IMR-90 (cell line): ENCODE data around the gene OGFOD3. TPM values are rescaled to one million over a fixed set of nuclear protein-coding genes. Genes with fewer than 3 reads are reported as not detected.
A peak's percentile ranks its signal among the peaks of the same experiment; 100 is the strongest.

Experiments
- ATAC-seq: fragments of 200-7000 bp; cut with Tn5 transposase; 2 replicates; pipeline ENCODE4 v1.9.1; 2020; ENCODE audit warnings: low read depth, mild to moderate bottlenecking, moderate library complexity
- BruUV-seq: library from RNA; stranded (reverse); fragments of 400-500 nt; replicated peaks from 2 replicates; lab custom pipeline; 2021; lab: Mats Ljungman, UMichigan
- CTCF ChIA-PET: fragments of 300-600 bp; formaldehyde crosslinking; extraction: SDS; loops from one replicate; lab custom pipeline; 2021; ENCODE audit warnings: antibody characterized with exemption; lab: Yijun Ruan, JAX
- POLR2A ChIA-PET: fragments of 300-600 bp; sonication (Branson Sonifier 250); formaldehyde crosslinking; loops from one replicate; lab custom pipeline; 2022; ENCODE audit warnings: antibody characterized with exemption; ENCODE audit not compliant: unreplicated experiment; lab: Charles Lee
- DNase-seq: peaks from one replicate; pipeline ENCODE4 v3.0.0; 2013
- H2AFZ ChIP-seq: replicated peaks from 2 replicates; pipeline ENCODE3; 2013; ENCODE audit warnings: low read length, mild to moderate bottlenecking; ENCODE audit not compliant: poor library complexity
- H2AK5ac ChIP-seq: 2 replicates; pipeline ENCODE4 v1.6.1; 2013; ENCODE audit warnings: low read depth, low read length, inconsistent platforms
- H2AK9ac ChIP-seq: replicated peaks from 2 replicates; pipeline ENCODE3; 2013; ENCODE audit warnings: mild to moderate bottlenecking, low read depth, low read length, moderate library complexity; ENCODE audit not compliant: poor library complexity
- H2BK120ac ChIP-seq: 2 replicates; pipeline ENCODE4 v1.6.1; 2013; ENCODE audit warnings: low read depth, low read length, inconsistent platforms
- H2BK15ac ChIP-seq: 3 replicates; pipeline ENCODE4 v1.6.1; 2013; ENCODE audit warnings: low read depth, low read length, inconsistent platforms
- H2BK20ac ChIP-seq: 2 replicates; pipeline ENCODE4 v1.6.1; 2013; ENCODE audit warnings: low read depth, mild to moderate bottlenecking, inconsistent platforms, low read length, moderate library complexity
- H2BK5ac ChIP-seq: 2 replicates; pipeline ENCODE4 v1.6.1; 2013; ENCODE audit warnings: mild to moderate bottlenecking, low read depth, low read length, inconsistent platforms; ENCODE audit not compliant: poor library complexity, severe bottlenecking
- H3K14ac ChIP-seq: replicated peaks from 2 replicates; pipeline ENCODE4 v1.6.1; 2013; ENCODE audit warnings: low read depth, low read length, inconsistent platforms
- H3K18ac ChIP-seq: 2 replicates; pipeline ENCODE4 v1.6.1; 2013; ENCODE audit warnings: low read depth, low read length, control low read depth
- H3K23ac ChIP-seq: 2 replicates; pipeline ENCODE4 v1.6.1; 2013; ENCODE audit warnings: low read depth, low read length, inconsistent platforms
- H3K27ac ChIP-seq: 2 replicates; pipeline ENCODE4 v1.5.1; 2013; ENCODE audit warnings: mild to moderate bottlenecking, control low read depth, low read length; ENCODE audit not compliant: insufficient read depth
- H3K27me3 ChIP-seq: 2 replicates; pipeline ENCODE4 v1.6.1; 2013; ENCODE audit warnings: low read length; ENCODE audit not compliant: control insufficient read depth, insufficient read depth
- H3K36me3 ChIP-seq: 2 replicates; pipeline ENCODE4 v1.6.1; 2013; ENCODE audit warnings: low read length, mixed read lengths; ENCODE audit not compliant: control insufficient read depth, insufficient read depth
- H3K4ac ChIP-seq: 2 replicates; pipeline ENCODE4 v1.6.1; 2013; ENCODE audit warnings: low read depth, low read length, inconsistent platforms
- H3K4me1 ChIP-seq: 2 replicates; pipeline ENCODE4 v1.6.1; 2013; ENCODE audit warnings: low read length, mixed read lengths; ENCODE audit not compliant: control insufficient read depth, insufficient read depth
- H3K4me2 ChIP-seq: 2 replicates; pipeline ENCODE4 v1.6.1; 2013; ENCODE audit warnings: low read depth, mild to moderate bottlenecking, control low read depth, low read length, moderate library complexity
- H3K4me3 ChIP-seq: 2 replicates; pipeline ENCODE4 v1.5.1; 2013; ENCODE audit warnings: low read depth, mild to moderate bottlenecking, control low read depth, low read length, moderate library complexity; ENCODE audit not compliant: insufficient read depth
- H3K56ac ChIP-seq: 2 replicates; pipeline ENCODE4 v1.6.1; 2013; ENCODE audit warnings: low read length, inconsistent platforms; ENCODE audit not compliant: insufficient read depth; ENCODE audit errors: extremely low read depth
- H3K79me1 ChIP-seq, 2 experiments: 2 replicates each; pipeline ENCODE4 v1.6.1; 2013; ENCODE audit warnings: low read length in 2 of 2, inconsistent platforms in 1 of 2, low read depth in 1 of 2
- H3K9ac ChIP-seq: 2 replicates; pipeline ENCODE4 v1.6.1; 2013; ENCODE audit warnings: low read depth, low read length, control low read depth
- H3K9me1 ChIP-seq: 2 replicates; pipeline ENCODE4 v1.6.1; 2013; ENCODE audit warnings: low read length, inconsistent platforms; ENCODE audit not compliant: insufficient read depth
- H3K9me3 ChIP-seq: 2 replicates; pipeline ENCODE4 v1.6.1; 2013; ENCODE audit warnings: low read length; ENCODE audit not compliant: control insufficient read depth, insufficient read depth
- H4K20me1 ChIP-seq: 2 replicates; pipeline ENCODE4 v1.6.1; 2013; ENCODE audit warnings: low read length, inconsistent platforms; ENCODE audit not compliant: insufficient read depth
- H4K5ac ChIP-seq: 2 replicates; pipeline ENCODE4 v1.6.1; 2013; ENCODE audit warnings: mild to moderate bottlenecking, low read depth, low read length, control low read depth
- H4K8ac ChIP-seq, 2 experiments: 2 replicates each; pipeline ENCODE4 v1.6.1; 2013; ENCODE audit warnings: low read depth in 2 of 2, low read length in 2 of 2, control low read depth in 1 of 2, inconsistent platforms in 1 of 2
- H4K91ac ChIP-seq: 2 replicates; pipeline ENCODE4 v1.6.1; 2013; ENCODE audit warnings: low read depth, low read length, inconsistent platforms; ENCODE audit not compliant: insufficient read depth
- MAFK ChIP-seq: IDR thresholded peaks from 2 replicates; pipeline ENCODE4 v1.6.1; 2012; ENCODE audit warnings: low read depth, low read length, improper control_type of control experiment
- MAZ ChIP-seq: IDR thresholded peaks from 2 replicates; pipeline ENCODE4 v1.6.1; 2012; ENCODE audit warnings: low read depth, mild to moderate bottlenecking, low read length, improper control_type of control experiment, moderate library complexity, borderline replicate concordance
- MXI1 ChIP-seq: IDR thresholded peaks from 2 replicates; pipeline ENCODE4 v1.6.1; 2012; ENCODE audit warnings: low read depth, mild to moderate bottlenecking, low read length, moderate library complexity, borderline replicate concordance
- RCOR1 ChIP-seq: IDR thresholded peaks from 2 replicates; pipeline ENCODE4 v1.6.1; 2012; ENCODE audit warnings: mild to moderate bottlenecking, low read length, improper control_type of control experiment; ENCODE audit not compliant: insufficient replicate concordance
- RFX5 ChIP-seq: IDR thresholded peaks from 2 replicates; pipeline ENCODE4 v1.8.0; 2012; ENCODE audit warnings: low read depth, mild to moderate bottlenecking, low read length, moderate library complexity
- SMC3 ChIP-seq: fragments of 150-350 bp; IDR thresholded peaks from 2 replicates; pipeline ENCODE4 v1.6.1; 2016; ENCODE audit warnings: low read depth, mild to moderate bottlenecking, antibody characterized with exemption, low read length, moderate library complexity
- WGBS, 2 experiments: methylation state at CpG; one replicate each; pipeline versions ENCODE4 v1.1.5 to v1.1.7; 2013; ENCODE audit warnings: missing lambda C conversion rate in 2 of 2; ENCODE audit not compliant: insufficient read length in 1 of 2; ENCODE audit errors: extremely low coverage in 2 of 2; 5-methylcytosine and 5-hydroxymethylcytosine counted together
- dilution Hi-C: fragments of 300-500 bp; cut with HindIII; formaldehyde crosslinking; loops from one replicate; pipeline ENCODE4 v1.14.3; 2018; ENCODE audit warnings: low sequenced_read_pairs; ENCODE audit not compliant: unreplicated experiment
- in situ Hi-C: fragments of 300-500 bp; cut with MboI; formaldehyde crosslinking; loops from 3 replicates; pipeline ENCODE4 v1.14.3; 2019; ENCODE audit warnings: low sequenced_read_pairs, inconsistent platforms, mixed read lengths
- intact Hi-C: fragments of 100-400 bp; cut with micrococcal nuclease; formaldehyde crosslinking; loops from 2 replicates; pipeline ENCODE4 v1.10.0; 2022
- polyA plus RNA-seq, 3 experiments: library from polyadenylated mRNA; depleted of rRNA; stranded (reverse); fragments of >200 nt; gene quantifications; 2 replicates each; pipeline ENCODE4 v1.2.3, GENCODE V29; 2012; ENCODE audit warnings: low replicate concordance in 1 of 3
- total RNA-seq: library from RNA; depleted of rRNA; stranded (reverse); fragments of >200 nt; gene quantifications from 2 replicates; pipeline ENCODE4 v1.2.3, GENCODE V29; 2012
- TF ChIP-seq, protein P1 (sequence below): conservative IDR thresholded peaks from 2 replicates; pipeline ENCODE4 v1.5.1; 2012; ENCODE audit warnings: mild to moderate bottlenecking, low read depth, low read length, improper control_type of control experiment
- TF ChIP-seq, protein P2 (sequence below): fragments of 150-350 bp; IDR thresholded peaks from 2 replicates; pipeline ENCODE4 v1.6.1; 2017; ENCODE audit warnings: mild to moderate bottlenecking, antibody characterized with exemption, low read length, low read depth

The OGFOD3 gene
- total and polyA plus RNA-seq, 2 of the 4 experiments (the other 2 are of a cell fraction), result 25.3 to 33.4 TPM

DNA sequence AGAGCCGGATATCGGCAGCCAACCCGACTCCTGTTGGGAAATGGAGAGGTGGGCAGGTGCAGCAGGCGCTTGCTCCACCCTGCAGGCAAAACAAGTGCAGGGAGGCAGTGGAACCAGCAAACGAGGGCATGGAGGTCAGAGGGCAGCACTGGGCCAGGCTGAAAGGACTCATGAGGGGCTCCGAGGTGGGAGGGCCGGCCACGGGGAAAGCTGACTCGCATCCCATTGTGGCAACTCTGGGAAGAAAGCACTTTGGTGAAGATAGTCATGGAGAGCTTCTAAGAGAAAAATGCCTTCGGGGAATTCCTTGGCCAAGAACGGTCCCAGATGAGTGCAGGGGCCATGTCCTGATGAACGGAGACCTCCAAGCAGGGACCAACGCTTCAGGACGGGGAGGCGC lies 27.7 kb upstream of the OGFOD3 start:
- no TSS peak for BruUV-seq
- Histone ChIP-seq H2BK120ac (no peak overlapping the region), H4K5ac (no peak overlapping the region), H3K4me2 (no peak overlapping the region), H2AK9ac (peak overlapping the region; percentile 55), H3K56ac (no peak overlapping the region), H3K79me1 (peaks cover 19 to 45% of the 10 kb centered on the region in 2 experiments), H3K9me1 (0 out of 2 replicates have a peak, but pooled peaks cover 8% of the 10 kb centered on the region), H2BK15ac (no peak overlapping the region), H2BK20ac (no peak overlapping the region), H3K9ac (no peak overlapping the region), H3K23ac (no peak overlapping the region), H4K20me1 (peaks cover 18% of the 10 kb centered on the region), H3K14ac (no peak overlapping the region), H4K8ac (no peak overlapping the region), H3K4ac (no peak overlapping the region), H3K36me3 (peaks cover 45% of the 10 kb centered on the region), H3K27ac (no peak overlapping the region), H2AFZ (no peak overlapping the region), H3K4me1 (peaks cover 8% of the 10 kb centered on the region; the same call in 1 of the 2 replicates), H3K4me3 (no peak overlapping the region), H2BK5ac (no peak overlapping the region), H3K9me3 (no peaks in the 10 kb centered on the region), H3K27me3 (no peaks in the 10 kb centered on the region), H2AK5ac (no peak overlapping the region), H3K18ac (no peak overlapping the region), H4K91ac (no peak overlapping the region)
- TF ChIP-seq RCOR1, result no peak
- TF ChIP-seq MXI1, result no peak
- no peak for TF ChIP-seq MAFK
- TF ChIP-seq RFX5, result no peak
- no peak for TF ChIP-seq MAZ
- TF ChIP-seq, protein P1, sequence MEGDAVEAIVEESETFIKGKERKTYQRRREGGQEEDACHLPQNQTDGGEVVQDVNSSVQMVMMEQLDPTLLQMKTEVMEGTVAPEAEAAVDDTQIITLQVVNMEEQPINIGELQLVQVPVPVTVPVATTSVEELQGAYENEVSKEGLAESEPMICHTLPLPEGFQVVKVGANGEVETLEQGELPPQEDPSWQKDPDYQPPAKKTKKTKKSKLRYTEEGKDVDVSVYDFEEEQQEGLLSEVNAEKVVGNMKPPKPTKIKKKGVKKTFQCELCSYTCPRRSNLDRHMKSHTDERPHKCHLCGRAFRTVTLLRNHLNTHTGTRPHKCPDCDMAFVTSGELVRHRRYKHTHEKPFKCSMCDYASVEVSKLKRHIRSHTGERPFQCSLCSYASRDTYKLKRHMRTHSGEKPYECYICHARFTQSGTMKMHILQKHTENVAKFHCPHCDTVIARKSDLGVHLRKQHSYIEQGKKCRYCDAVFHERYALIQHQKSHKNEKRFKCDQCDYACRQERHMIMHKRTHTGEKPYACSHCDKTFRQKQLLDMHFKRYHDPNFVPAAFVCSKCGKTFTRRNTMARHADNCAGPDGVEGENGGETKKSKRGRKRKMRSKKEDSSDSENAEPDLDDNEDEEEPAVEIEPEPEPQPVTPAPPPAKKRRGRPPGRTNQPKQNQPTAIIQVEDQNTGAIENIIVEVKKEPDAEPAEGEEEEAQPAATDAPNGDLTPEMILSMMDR, result no peak
- TF ChIP-seq, protein P2, sequence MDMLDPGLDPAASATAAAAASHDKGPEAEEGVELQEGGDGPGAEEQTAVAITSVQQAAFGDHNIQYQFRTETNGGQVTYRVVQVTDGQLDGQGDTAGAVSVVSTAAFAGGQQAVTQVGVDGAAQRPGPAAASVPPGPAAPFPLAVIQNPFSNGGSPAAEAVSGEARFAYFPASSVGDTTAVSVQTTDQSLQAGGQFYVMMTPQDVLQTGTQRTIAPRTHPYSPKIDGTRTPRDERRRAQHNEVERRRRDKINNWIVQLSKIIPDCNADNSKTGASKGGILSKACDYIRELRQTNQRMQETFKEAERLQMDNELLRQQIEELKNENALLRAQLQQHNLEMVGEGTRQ, result no peak
- TF ChIP-seq SMC3, result no peak
- dilution Hi-C loops (no loop called here), intact Hi-C loops (no loop called here), in situ Hi-C loops (no loop called here)
- ChIA-PET CTCF (no interaction called here), POLR2A (no interaction called here)
- DNase-seq, result no peak
- ATAC-seq, result no peak
- WGBS, 2 experiments, result 76% methylated on average over 5 of the region's 15 CpGs; no CpG with 5 or more reads in 1 of the 2 experiments
